HG03159 (cell line): ENCODE data around the gene SLC66A3.
A peak's percentile ranks its signal among the peaks of the same experiment; 100 is the strongest.

Source experiments
- ATAC-seq: cut with Tn5 transposase; IDR thresholded peaks from one replicate; pipeline ENCODE4 v1.9.1; 2021; ENCODE audit warnings: mild to moderate bottlenecking, moderate library complexity; ENCODE audit not compliant: unreplicated experiment

The SLC66A3 gene

DNA sequence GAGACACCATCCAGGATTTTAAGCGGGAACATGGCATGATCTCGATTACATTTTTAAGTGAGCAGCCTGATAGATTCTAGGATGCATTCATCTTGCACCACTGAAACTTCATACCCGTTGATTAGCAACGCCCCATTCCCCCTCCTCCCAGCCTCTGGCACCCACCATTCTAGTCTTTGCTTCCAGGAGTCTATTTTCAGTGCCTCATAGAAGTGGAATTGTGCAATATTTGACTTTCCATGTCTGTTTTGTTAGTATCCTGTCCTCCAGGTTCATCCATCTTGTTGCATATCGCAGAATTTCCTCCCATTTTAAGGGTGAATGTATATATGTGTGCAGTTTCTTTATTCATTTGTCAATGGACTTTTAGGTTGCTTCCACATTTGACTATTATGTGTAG is 20.9 kb upstream of the SLC66A3 start:
- ATAC-seq: no peak

DNA sequence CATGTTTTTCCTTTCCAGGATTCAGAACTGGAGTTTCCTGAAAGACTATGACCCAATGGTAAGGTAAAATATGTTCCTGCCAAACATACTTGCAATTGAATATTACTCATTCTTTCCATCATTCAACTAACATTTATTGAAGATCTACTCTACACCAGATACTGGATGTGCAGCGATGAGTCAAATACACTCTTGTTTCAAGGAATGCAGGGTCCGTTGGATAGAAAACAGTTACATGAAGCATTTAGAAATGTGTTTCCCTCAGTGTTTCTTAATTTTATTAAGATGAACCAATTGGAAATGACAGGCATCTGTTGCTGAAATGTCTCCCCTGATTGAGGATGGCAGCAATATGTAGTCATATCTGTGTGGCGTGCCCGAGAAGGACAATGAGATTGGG is 14.8 kb upstream of the SLC66A3 start:
- no peak for ATAC-seq

DNA sequence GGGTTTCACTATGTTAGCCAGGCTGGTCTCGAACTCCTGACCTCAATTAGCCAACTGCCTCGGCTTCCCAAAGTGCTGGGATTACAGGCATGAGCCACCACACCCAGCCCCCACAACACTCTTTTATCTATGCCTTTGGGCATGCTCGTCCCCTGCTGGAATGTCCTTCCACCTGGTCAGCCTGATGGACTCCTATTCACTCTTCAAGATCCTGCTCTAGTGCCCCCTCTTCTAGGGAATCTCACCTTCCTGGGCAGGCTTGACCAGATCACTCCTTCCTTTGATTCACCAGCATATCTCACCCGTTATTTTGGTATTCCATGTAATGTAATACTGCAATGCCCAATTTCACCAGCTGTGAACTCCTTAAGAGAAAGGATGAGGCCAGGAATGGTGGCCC is 13.9 kb upstream of the SLC66A3 start:
- no peak for ATAC-seq

DNA sequence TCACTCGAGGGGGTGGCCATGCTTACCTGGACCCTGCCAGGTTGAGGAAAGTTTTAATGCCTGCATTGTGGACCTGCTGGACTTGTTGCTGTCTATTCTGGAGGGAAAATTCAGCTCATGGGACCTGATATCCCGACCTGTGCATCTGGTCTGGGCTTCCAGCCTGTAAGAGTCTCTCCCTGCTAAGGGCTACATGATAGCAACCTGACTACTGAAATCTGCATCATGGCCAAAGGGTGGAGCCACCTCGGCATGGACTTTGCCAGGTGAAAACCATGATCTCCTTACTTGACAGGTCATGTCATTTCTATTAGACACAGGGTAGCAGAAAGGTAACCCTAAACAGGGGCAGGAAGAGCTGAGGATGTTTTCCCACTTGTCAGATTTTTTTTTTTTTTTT is 12.9 kb upstream of the SLC66A3 start:
- ATAC-seq: no peak

DNA sequence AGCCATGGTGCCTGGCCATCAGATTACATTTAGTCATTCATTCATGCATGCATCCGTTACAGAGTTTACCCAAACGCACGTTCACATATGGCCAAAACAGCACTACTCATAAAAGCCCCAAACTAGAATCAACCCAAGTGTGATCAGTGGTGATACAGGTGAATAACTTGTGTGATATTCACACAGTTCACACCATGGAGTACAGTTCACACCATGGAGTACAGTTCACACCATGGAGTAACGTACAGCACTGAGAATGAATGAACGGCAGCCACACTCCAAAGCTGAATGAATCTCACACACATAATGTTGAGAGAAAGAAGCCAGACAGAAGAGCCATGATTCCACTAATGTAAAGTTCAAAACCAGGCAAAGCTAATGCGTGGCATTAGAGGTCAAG is 12.3 kb upstream of the SLC66A3 start:
- ATAC-seq: no peak

DNA sequence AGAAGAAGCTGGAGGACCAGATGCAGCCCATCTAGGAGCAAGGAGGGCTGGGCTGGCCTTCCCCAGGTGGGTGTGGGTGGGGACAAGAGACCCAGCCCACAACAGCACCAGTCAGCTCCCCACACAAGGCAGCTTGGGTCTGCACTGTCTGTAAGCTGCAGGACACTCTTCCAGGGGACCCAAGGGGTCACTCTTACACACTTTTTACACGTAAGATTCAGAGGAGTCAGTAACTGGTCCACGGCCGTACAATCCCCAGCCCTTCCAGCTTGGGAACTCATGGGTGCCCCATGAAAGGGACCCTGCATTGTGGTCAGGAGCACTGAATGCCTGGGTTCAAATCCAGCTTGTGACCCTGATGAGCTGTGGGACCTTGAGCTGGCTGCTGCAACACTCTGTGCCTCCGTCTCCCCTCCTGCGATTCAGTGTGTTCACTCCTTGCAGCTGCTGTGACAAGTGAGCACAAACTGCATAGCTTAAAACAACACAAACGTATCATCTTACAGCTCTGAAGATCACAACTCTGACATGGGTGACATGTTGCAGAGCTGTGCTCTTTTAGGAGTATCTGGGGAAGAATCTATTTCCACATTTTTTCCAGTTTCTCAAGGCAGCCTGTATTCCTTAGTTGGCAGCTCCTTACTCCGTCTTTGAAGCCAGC is 11.1 kb upstream of the SLC66A3 start:
- no peak for ATAC-seq

DNA sequence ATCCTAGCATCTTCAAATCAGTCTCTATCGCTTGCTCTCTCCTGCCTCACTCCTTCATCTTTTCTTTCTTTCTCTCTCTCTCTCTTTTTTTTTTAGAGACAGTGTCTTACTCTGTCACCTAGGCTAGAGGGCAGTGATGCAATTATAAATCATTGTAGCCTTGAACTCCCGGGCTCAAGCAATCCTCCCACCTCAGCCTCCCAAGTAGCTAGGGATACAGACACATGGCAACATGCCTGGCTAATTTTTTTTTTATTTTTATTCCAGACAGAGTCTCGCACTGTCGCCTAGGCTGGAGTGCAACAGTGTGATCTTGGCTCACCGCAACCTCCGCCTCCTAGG is 10.6 kb upstream of the SLC66A3 start:
- ATAC-seq: no peak

DNA sequence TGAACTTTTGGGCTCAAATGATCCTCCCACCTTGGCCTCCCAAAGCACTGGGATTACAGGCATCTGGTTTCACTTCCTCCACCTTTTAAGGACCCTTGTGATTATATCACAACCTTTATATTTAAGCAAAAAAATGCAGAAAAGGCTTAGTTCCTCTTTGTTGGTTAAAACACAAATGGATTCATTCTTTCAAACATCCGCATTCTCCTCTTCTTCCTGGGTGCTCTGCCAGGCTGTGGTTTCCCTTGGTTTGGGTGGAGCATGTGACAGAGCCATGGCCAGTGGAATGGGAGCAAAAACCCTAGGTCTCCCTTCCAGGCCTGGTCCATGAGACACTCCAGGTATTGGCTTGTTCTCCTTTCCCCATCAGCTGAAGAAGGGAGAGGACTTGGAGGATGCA is 9.9 kb upstream of the SLC66A3 start:
- ATAC-seq: no peak

DNA sequence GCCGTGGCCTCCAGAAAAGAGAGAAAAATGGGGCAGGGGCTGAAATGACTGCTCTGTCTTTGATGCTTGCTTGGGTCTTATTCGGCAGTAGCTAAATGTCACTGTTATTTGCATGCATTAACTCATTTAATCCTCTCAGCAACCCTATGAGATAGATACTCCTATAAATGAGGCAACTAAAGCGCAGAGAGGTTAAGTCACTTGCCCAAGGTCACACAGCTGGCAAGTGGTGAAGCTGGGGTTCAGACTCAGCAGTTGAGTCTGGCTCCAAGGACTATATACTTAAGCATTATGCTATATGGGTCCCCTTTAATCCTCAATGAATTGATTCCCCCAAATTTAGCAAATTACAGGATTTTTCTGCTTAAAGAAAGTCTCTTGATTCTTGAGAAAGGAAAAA is 9.2 kb upstream of the SLC66A3 start:
- ATAC-seq: no peak

DNA sequence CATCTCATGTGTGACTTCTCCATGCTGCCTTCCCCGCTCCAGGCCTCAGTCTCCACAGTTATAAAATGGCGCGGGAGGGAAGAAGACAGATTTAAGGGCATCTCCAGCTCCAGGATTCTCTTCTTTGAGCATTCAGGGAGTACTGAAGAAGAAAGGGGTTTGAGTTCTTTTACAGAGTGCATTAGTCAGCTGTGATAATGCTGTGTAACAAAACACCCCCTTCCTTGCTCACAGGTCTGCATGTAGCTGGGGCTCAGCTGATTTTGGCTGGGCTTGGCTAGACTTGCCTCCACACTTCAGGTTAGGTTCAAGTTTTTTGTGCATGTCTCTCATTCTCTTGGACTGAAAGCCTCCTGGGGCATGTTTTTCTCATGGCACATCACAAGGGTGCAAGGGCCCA is 8.0 kb upstream of the SLC66A3 start:
- no peak for ATAC-seq

DNA sequence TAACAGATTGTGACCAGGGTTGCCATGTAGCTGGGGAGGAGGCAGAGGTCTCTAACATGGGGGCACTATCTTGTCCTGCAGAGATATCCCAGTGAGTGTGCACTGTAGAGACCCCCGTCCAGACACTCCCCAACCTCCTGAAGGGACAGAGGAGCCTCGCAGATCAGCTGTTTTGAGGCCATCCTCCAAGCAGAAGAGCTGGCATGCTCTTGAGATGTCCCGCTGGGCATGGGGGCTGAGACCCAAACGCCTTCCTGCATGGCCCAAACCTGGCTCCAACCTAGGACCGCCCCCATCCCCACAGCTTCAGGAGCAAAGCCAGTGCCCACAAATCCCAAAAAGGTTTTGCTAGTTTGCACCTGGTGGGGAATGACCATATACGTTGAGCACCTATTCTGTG is 2.7 kb upstream of the SLC66A3 start:
- ATAC-seq: no peak

DNA sequence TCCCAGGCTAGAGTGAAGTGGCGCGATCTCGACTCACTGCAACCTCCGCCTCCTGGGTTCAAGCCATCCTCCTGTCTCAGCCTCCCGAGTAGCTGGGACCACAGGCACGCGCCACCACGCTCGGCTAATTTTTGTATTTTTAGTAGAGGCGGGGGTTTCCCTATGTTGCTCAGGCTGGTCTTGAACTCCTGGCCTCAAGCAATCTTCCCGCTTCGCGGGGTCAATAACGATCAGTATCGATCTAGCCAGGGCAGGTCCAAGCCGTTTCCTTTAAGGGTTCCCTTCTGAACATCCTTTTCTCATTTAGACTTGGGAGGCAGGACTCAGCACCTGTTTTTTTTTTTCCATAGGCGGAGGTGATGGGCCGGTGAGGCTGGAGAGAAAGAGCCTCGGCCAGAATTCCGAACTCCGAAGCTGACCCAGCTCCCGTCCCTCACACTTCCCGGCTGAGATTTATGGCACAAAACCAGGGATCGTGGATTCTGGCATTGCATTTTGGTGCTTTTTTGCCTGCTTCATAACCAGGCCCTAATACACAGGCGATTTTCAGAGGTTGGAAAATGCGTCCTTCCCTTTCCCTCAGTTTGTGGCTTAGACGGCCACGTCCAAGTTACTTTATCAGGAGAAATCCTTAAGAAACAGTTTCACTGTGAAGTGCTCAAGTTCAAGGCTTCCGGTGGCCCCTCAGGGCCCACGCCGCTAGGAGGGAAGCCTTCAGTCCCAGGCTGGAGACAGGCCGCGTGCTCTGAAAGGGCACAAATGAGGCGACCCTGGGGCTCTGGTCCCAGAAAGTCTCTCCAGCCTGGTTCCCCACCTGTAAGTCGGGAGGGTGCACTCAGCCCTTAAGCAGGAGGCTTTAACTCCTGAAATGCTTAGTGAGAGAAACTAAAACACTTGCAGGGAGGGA is 998 bp upstream of the SLC66A3 start:
- peak; percentile 8 for ATAC-seq

DNA sequence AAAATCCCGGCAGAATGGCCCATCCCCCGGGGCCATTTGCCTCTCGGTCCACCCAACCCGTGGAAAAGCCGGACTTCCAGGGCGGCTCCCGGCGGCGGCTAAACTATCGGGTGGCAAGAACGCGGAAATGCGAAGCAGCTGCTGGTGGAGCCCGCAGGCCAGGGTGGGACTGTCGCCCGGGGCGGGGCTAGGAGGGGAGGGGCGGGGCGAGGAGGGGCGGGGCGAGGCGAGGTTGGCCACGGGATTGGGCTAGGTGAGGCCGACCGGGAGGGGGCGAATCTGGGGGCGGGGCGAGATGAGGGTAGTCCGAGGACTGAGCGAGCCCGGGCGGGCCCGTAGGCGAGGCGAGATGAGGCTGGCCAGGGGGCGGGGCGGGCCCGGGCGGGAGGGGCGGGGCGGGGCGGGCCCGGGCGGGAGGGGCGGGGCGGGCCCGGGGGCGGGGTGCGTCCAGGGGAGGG is 315 bp upstream of the SLC66A3 start:
- ATAC-seq: peak; percentile 65

DNA sequence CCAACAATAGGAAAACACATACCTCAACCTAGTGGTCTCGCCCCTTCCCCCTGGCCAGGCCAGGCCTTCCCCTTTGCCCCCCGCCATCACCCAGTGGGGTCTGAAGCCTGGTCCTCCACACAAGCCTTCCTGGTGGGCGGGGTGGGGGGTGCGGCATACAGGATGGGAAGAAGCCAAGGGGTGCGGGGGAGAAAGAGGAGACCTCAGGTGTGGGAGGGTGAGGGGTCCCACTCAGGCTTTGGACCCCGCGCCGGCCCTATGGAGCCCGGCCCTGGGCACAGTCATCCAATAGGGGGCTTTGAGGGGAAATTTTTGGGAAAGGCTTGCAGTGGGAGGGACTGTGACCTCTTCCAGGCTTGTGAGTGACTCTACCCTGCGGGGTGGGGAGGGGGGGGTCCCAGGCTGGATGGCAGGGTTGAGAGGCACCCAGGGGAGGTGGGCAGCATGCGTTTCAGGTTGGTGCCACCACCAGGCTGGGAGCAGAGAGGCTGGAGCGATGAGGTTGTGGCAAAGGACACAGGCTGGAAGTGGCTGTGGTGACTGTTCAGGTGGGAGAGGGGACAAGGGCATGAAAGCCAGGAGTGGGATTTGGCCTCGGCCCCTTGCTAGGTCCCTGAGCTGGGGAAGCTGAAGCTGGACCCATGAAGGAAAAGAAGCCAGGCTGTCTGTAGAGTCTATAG is 1.3 kb downstream of the SLC66A3 start:
- no peak for ATAC-seq

DNA sequence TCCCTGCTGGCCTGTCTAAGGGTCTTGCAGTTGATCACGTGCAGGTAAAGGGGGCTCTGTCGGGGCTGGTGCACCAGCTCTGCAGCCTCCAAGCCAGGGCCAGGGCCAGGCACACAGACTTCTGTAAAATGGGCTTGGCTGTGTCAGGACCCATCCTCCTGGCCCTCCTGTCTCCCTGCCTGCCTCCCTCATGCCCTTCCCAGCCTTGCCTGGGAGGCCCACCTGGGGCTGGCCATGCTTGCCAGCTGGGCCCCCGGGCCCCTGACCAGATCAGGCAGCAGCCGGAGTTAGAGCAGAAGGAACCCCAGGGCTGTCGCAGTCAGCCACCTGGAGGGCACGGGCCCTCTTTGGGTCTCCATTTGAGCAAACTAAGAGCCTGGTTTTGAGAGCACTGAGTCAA is 2.0 kb downstream of the SLC66A3 start:
- ATAC-seq: no peak

DNA sequence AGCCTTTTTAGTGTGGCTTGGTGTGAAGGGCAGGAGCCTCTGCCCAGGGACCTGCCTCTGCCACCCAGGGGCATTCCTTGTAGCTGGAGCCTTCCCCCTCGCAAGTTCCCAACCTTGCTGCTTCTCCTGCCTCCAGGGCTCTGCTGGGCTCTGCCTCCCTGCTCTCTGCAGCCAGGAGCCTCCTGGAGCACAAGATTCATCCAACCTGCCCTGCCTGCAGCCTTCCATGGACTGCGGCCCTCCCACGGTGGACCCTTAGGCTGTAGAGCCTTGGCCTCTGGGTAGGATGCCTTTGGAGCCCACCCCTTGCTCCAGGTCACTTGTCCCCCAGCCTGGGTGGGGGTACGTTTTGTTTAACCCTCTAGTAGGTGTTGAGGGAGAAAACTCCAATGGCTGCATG is 2.5 kb downstream of the SLC66A3 start:
- no peak for ATAC-seq

DNA sequence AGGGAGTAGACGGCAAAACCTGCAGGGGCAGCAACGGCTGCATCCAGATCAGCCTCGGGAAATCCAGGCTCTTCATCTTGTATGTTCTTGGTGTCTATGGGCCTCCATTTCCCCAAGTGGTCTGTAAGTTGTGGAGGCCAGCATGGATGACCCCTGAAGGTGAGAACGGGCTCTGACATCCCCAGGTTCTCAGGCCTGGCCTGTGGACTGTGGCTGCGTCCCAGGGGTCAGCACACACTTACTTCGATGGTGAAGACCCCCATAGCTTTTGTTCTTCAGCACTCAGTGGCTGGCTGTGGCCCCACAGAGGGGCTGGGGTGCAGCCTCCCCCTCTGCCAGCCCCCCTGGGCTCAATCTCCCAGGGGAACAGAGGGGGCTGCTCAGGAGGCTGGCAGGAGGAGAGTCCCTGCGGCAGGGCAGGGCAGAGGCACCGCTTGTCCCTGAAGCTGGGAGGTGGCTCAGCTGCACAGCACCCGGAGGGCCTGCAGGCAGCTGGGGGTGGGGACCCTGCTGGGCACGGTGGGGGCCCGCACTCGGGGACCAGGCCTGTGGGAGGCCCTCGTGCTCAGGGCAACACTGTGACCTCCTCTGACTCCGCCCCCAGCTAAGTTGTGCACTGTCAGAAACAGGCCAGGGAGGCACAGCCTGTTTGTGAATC is 3.8 kb downstream of the SLC66A3 start:
- no peak for ATAC-seq

DNA sequence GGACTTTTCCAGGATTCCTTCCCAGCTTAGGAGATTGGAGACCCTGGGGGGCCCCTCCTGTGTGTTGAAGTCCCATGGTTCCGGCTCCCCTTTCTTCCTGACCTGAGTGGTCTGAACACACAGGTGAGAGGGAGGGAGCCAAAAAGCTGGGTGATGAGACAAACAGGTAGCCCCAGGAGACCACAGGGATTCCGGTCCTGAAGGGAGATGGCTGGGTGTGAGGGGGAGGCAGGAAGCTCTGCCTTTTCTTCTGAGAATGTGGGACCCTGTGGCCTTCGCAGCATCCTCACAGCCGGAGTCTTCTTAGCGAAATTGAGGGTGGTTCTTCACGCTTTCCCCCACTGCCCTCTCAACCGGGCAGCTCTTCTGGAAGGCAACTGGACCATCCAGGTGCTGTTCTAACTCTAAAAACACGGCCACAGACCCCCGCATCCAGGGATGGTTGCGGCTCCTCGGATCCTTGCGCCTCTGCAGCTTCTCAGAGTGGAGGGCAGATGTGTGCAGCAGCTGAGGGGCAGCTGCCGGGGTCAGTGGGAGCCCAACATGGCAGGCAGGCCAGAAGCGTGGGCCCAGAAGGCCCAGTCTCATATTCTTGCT is 4.4 kb downstream of the SLC66A3 start:
- no peak for ATAC-seq

DNA sequence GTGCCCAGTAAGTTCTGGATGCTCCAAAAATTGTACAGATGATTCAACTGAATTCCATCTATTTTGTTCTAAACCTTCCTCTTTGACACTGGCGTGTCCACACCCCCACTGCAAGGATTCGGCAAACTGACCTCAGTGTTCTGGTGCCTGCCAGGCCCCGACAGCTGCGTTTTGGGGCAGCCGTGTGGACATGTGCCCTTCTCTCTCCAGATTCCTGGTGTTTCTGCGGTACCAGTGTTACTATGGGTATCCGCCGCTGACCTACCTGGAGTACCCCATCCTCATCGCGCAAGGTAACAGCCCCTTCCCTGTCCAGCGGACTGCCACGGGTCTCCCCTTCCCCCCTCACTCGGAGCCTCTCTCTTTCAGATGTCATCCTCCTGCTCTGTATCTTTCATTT is 5.0 kb downstream of the SLC66A3 start:
- ATAC-seq: no peak

DNA sequence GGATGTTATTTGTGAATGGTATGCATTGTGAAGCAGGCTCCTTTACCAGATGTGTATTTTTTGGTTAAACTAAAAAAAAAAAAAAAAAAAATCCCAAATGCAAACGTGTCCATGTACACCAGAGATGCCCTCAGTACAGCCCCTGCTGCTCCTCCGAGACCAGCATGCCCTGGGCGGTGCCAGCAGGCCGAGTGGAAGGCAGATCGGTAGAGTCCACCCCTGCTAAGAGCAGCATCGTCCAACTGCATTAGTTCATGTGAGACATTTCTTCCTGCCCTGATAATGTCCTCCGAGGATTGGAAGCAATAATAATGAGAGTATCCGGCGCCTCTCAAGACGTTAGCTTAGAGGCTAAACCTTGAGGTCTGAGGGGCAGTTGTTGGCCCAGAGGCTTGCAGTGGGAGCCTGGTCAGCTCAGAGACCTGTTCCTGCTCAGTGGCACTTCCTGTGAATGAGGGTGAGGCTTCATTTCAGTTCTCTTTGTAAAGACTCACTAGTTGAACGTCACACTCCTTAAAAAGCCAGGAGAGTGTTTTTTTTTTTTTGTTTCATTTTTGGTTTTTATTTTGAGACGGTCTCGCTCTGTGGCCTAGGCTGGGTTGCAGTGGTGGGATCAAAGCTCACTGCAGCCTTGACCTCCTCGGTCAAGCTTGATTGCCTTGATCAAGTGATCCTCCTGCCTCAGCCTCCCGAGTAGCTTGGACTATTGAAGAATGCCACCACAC is 5.6 kb downstream of the SLC66A3 start:
- ATAC-seq: peak; percentile 63
